ENCODE measurements around the gene SYNGAP1. TPM values are rescaled to one million over a fixed set of nuclear protein-coding genes. Genes with fewer than 3 reads are reported as not detected.

SYNGAP1 gene
- total RNA-seq, 1 donor from 2014 or later, result 16.0 TPM

- H3K4me1 ChIP-seq, result peaks cover 23% of the 10 kb centered on the region
- TF ChIP-seq POLR2AphosphoS5 (IDR thresholded peaks at IDR 0.05; ENCODE audit: insufficient read depth in 1 of 2, low read depth in 1 of 2) (no peak), CTCF (IDR thresholded peaks at IDR 0.05) (no peak), POLR2A (IDR thresholded peaks at IDR 0.05) (no peak)
- no peak overlapping the region for H3K27ac ChIP-seq
- intact Hi-C loops (cut with DNase I), result loop anchor here (2.0 kb wide), 1 partner anchor 42 kb away; no protein-coding TSS in a partner anchor
- no peaks in the 10 kb centered on the region for H3K27me3 ChIP-seq
- H3K36me3 ChIP-seq, result peaks cover 0 to 32% of the 10 kb centered on the region in 2 donors
- no peak for DNase-seq (ENCODE audit: extremely low spot score in 2 of 2)
- no peak overlapping the region for H3K4me3 ChIP-seq
- no peaks in the 10 kb centered on the region for H3K9me3 ChIP-seq
Observed at GRCh38 chr6:33450434-33450833, 30.6 kb downstream of the SYNGAP1 start.

GRCh38 chr6:33451606-33452005 is 31.7 kb downstream of the SYNGAP1 start:
- Histone ChIP-seq H3K27me3 (no peaks in the 10 kb centered on the region), H3K9me3 (no peaks in the 10 kb centered on the region), H3K36me3 (peaks cover 0 to 34% of the 10 kb centered on the region in 2 donors), H3K4me1 (peaks cover 31% of the 10 kb centered on the region), H3K4me3 (no peak overlapping the region), H3K27ac (no peak overlapping the region)
- no peak for DNase-seq (ENCODE audit: extremely low spot score in 2 of 2)
- no peak for TF ChIP-seq POLR2AphosphoS5 (IDR thresholded peaks at IDR 0.05; ENCODE audit: insufficient read depth in 1 of 2, low read depth in 1 of 2)
- TF ChIP-seq POLR2A (IDR thresholded peaks at IDR 0.05), result no peak
- TF ChIP-seq CTCF (IDR thresholded peaks at IDR 0.05), result no peak
- intact Hi-C loops (cut with DNase I), result loop anchor here (2.0 kb wide), 1 partner anchor 43 kb away; no protein-coding TSS in a partner anchor

- intact Hi-C loops (cut with DNase I), result no loop called here
- Histone ChIP-seq H3K4me1 (peaks cover 31% of the 10 kb centered on the region), H3K9me3 (no peaks in the 10 kb centered on the region), H3K4me3 (no peak overlapping the region), H3K36me3 (peaks cover 0 to 27% of the 10 kb centered on the region in 2 donors), H3K27me3 (no peaks in the 10 kb centered on the region), H3K27ac (no peak overlapping the region)
- DNase-seq (ENCODE audit: extremely low spot score in 2 of 2), result no peak
- no peak for TF ChIP-seq CTCF (IDR thresholded peaks at IDR 0.05)
- no peak for TF ChIP-seq POLR2A (IDR thresholded peaks at IDR 0.05)
- TF ChIP-seq POLR2AphosphoS5 (IDR thresholded peaks at IDR 0.05; ENCODE audit: insufficient read depth in 1 of 2, low read depth in 1 of 2), result no peak
Observed at GRCh38 chr6:33452496-33452895, 32.6 kb downstream of the SYNGAP1 start.

GRCh38 chr6:33453393-33454008 is 33.6 kb downstream of the SYNGAP1 start:
- TF ChIP-seq POLR2AphosphoS5 (IDR thresholded peaks at IDR 0.05; ENCODE audit: insufficient read depth in 1 of 2, low read depth in 1 of 2) (no peak), POLR2A (IDR thresholded peaks at IDR 0.05) (no peak), CTCF (IDR thresholded peaks at IDR 0.05) (no peak)
- peaks cover 31% of the 10 kb centered on the region for H3K4me1 ChIP-seq
- no peaks in the 10 kb centered on the region for H3K9me3 ChIP-seq
- intact Hi-C loops (cut with DNase I), result loop anchor here (2.0 kb wide), 1 partner anchor 63 kb away; the partner anchor contains the start of gene KIFC1
- H3K4me3 ChIP-seq, result peak overlapping the region; percentile 78
- H3K27ac ChIP-seq, result peak overlapping the region; percentile 66
- no peaks in the 10 kb centered on the region for H3K27me3 ChIP-seq
- H3K36me3 ChIP-seq, result peaks cover 0 to 19% of the 10 kb centered on the region in 2 donors
- DNase-seq (ENCODE audit: extremely low spot score in 2 of 2), result no peak

Data from vagina (tissue), 2 donors.